MM.1S (cell line): ENCODE results near the gene ACTN1.

Experiments
- CTCF ChIP-seq: fragments of 300-600 bp; sonication (generic); IDR thresholded peaks from 2 replicates; pipeline ENCODE4 v1.5.1; 2016; ENCODE audit warnings: antibody characterized with exemption, low read length, mixed read lengths
- EZH2 ChIP-seq: fragments of 300-600 bp; sonication (generic); optimal IDR thresholded peaks from 2 replicates; pipeline ENCODE3; 2017; ENCODE audit warnings: low read depth, mild to moderate bottlenecking, antibody characterized with exemption, low read length, mixed read lengths

- no peak for TF ChIP-seq CTCF
- no peak for TF ChIP-seq EZH2
These were observed 26.4 kb downstream of the ACTN1 start for GRCh38 chr14:68952531-68953195.
